Mammary epithelial cell (primary cell): ENCODE results near the gene FRMD6.

ENCODE experiments used
- CTCF ChIP-seq, 2 donors: IDR thresholded peaks in 1 of 2; conservative IDR thresholded peaks in 1 of 2; 2 replicates each; pipeline ENCODE4 v1.5.1; 2011 to 2012; ENCODE audit warnings: inconsistent platforms in 2 of 2, low read length in 2 of 2, mild to moderate bottlenecking in 2 of 2, control low read depth in 1 of 2, low read depth in 1 of 2; ENCODE audit not compliant: insufficient read depth in 1 of 2; ENCODE audit errors: extremely low read depth in 1 of 2
- EZH2 ChIP-seq: IDR thresholded peaks from 2 replicates; pipeline ENCODE4 v1.6.1; 2012; ENCODE audit warnings: low read length, inconsistent platforms, borderline replicate concordance

DNA sequence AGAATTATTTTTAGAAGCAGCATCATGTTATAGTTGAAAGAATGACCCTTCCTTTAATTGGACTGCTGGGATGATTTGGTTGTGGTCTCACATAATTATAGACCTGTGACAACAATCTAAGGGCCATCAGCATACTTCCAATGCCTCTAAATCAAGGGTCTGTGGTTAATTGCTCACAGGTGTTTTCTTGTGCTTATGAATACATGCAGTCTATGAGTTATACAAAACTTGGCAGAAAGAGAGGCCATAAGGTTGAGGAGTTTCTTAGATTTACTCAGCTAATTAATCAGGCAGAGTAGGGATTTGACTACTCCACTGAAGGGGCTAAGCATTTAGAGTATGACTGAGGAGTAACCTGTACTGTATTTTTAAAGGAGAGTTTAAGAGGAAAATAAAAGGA is 37.0 kb upstream of the FRMD6 start:
- no peak for TF ChIP-seq CTCF (conservative IDR thresholded peaks at IDR 0.05 in 1 of 2, IDR thresholded peaks at IDR 0.05 in 1 of 2; ENCODE audit: extremely low read depth in 1 of 2, insufficient read depth in 1 of 2, low read depth in 1 of 2, low read length in 2 of 2)
- TF ChIP-seq EZH2: no peak
